Tibial nerve (tissue), 4 donors: ENCODE results near the gene PCDH8. TPM values are rescaled to one million over a fixed set of nuclear protein-coding genes. Genes with fewer than 3 reads are reported as not detected.
A peak's percentile ranks its signal among the peaks of the same experiment; 100 is the strongest.

Source experiments
- DNase-seq, 2 donors: peaks; one replicate each; pipeline ENCODE4 v3.0.0-alpha.2; 2019; ENCODE audit warnings: low spot score in 2 of 2
- H3K27ac ChIP-seq, 4 donors: fragments of 200-600 bp; sonication (generic) in 3 of 4; one replicate each; pipeline ENCODE4 v1.5.1; 2017 to 2019; ENCODE audit warnings: mild to moderate bottlenecking in 1 of 4
- H3K27me3 ChIP-seq, 2 donors: fragments of 200-600 bp; sonication (generic) in 1 of 2; one replicate each; pipeline versions ENCODE4 v1.5.1 to v1.6.0; 2017 to 2019
- H3K36me3 ChIP-seq, 3 donors: fragments of 200-600 bp; sonication (generic); one replicate each; pipeline ENCODE4 v1.5.1; 2018 to 2019
- H3K4me1 ChIP-seq, 4 donors: fragments of 200-600 bp; sonication (generic) in 3 of 4; one replicate each; pipeline ENCODE4 v1.5.1; 2017 to 2019
- H3K4me3 ChIP-seq, 4 donors: fragments of 200-600 bp; sonication (generic) in 3 of 4; one replicate each; pipeline ENCODE4 v1.5.1; 2017 to 2019; ENCODE audit warnings: mild to moderate bottlenecking in 1 of 4, moderate library complexity in 1 of 4
- H3K9me3 ChIP-seq, 4 donors: fragments of 200-600 bp; sonication (generic) in 3 of 4; one replicate each; pipeline ENCODE4 v1.5.1; 2017 to 2019
- EP300 ChIP-seq, 2 donors: sonication (generic); formaldehyde crosslinking; IDR thresholded peaks; one replicate each; pipeline ENCODE4 v1.6.1; 2017; ENCODE audit warnings: antibody characterized with exemption in 2 of 2, mild to moderate bottlenecking in 1 of 2
- POLR2A ChIP-seq, 2 donors: fragments of 450-650 bp; IDR thresholded peaks; one replicate each; pipeline ENCODE4 v1.6.1; 2017; ENCODE audit warnings: antibody characterized with exemption in 2 of 2, mild to moderate bottlenecking in 2 of 2, moderate library complexity in 2 of 2
- WGBS, 2 donors: methylation state at CpG; one replicate each; pipeline ENCODE4 v1.1.5; 2018; 5-methylcytosine and 5-hydroxymethylcytosine counted together
- total RNA-seq, 4 donors: library from RNA; depleted of rRNA; stranded (reverse); fragments of >200 nt; gene quantifications; one replicate each; pipeline ENCODE4 v1.1.0, GENCODE V29; 2016
- TF ChIP-seq, protein P1 (sequence below), 5 experiments: fragments of 200-600 bp in 3 of 5; fragments of 450-650 bp in 2 of 5; sonication (generic) in 3 of 5; IDR thresholded peaks; one replicate each; pipeline ENCODE4 v1.5.1; 2016 to 2019; ENCODE audit warnings: antibody characterized with exemption in 5 of 5, mild to moderate bottlenecking in 3 of 5, moderate library complexity in 2 of 5

The PCDH8 gene
- total RNA-seq, 4 donors from 2014 or later: 0.60 to 4.3 (median 1.7) TPM; not detected in 1

GRCh38 chr13:52812941-52813340 lies 35.5 kb downstream of the PCDH8 start:
- Histone ChIP-seq H3K4me1 (peaks cover 0 to 8% (median 5%) of the 10 kb centered on the region in 4 donors), H3K27ac (no peak overlapping the region), H3K9me3 (no peaks in the 10 kb centered on the region), H3K27me3 (no peaks in the 10 kb centered on the region), H3K4me3 (no peak overlapping the region), H3K36me3 (no peaks in the 10 kb centered on the region)
- 78 to 96% methylated on average over 3 of the region's 3 CpGs for WGBS, 2 donors
- DNase-seq: no peak
- TF ChIP-seq POLR2A (IDR thresholded peaks at IDR 0.05) (no peak), EP300 (IDR thresholded peaks at IDR 0.05) (no peak)
- TF ChIP-seq, protein P1, sequence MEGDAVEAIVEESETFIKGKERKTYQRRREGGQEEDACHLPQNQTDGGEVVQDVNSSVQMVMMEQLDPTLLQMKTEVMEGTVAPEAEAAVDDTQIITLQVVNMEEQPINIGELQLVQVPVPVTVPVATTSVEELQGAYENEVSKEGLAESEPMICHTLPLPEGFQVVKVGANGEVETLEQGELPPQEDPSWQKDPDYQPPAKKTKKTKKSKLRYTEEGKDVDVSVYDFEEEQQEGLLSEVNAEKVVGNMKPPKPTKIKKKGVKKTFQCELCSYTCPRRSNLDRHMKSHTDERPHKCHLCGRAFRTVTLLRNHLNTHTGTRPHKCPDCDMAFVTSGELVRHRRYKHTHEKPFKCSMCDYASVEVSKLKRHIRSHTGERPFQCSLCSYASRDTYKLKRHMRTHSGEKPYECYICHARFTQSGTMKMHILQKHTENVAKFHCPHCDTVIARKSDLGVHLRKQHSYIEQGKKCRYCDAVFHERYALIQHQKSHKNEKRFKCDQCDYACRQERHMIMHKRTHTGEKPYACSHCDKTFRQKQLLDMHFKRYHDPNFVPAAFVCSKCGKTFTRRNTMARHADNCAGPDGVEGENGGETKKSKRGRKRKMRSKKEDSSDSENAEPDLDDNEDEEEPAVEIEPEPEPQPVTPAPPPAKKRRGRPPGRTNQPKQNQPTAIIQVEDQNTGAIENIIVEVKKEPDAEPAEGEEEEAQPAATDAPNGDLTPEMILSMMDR (IDR thresholded peaks at IDR 0.05): no peak

GRCh38 chr13:52811841-52812240 lies 36.6 kb downstream of the PCDH8 start:
- H3K4me3 ChIP-seq: no peak overlapping the region
- no peaks in the 10 kb centered on the region for H3K9me3 ChIP-seq
- H3K4me1 ChIP-seq: peaks cover 0 to 8% (median 5%) of the 10 kb centered on the region in 4 donors
- no peaks in the 10 kb centered on the region for H3K27me3 ChIP-seq
- no peak overlapping the region for H3K27ac ChIP-seq
- TF ChIP-seq EP300 (IDR thresholded peaks at IDR 0.05) (no peak), POLR2A (IDR thresholded peaks at IDR 0.05) (no peak)
- TF ChIP-seq, protein P1 (IDR thresholded peaks at IDR 0.05): no peak
- 70 to 73% methylated on average over 4 of the region's 4 CpGs for WGBS, 2 donors
- no peak for DNase-seq
- no peaks in the 10 kb centered on the region for H3K36me3 ChIP-seq

DNA sequence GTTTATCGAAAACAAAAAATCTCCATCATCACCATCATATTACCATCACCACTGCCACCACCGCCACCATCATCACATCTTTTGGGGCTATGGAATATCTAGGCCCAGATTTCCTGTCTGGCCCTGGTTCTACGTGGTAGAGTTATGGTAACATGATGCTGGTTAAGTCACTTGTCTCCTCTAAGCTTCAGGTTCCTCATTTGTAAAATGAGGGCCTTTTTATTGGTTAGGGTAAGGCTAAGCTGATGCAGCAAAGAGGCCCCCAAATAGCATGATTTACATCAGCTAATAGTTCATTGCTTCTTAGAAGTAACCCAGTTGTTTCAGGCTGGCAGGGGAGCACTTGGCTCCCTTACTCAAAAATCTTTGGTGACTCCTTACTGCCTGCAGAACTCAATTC lies 37.9 kb downstream of the PCDH8 start:
- Histone ChIP-seq H3K4me1 (peaks cover 0 to 8% (median 5%) of the 10 kb centered on the region in 4 donors), H3K36me3 (no peaks in the 10 kb centered on the region), H3K9me3 (no peaks in the 10 kb centered on the region), H3K27me3 (no peaks in the 10 kb centered on the region), H3K27ac (no peak overlapping the region), H3K4me3 (no peak overlapping the region)
- TF ChIP-seq EP300 (IDR thresholded peaks at IDR 0.05) (no peak), POLR2A (IDR thresholded peaks at IDR 0.05) (no peak)
- TF ChIP-seq, protein P1 (IDR thresholded peaks at IDR 0.05): no peak
- DNase-seq: no peak
- 91 to 95% methylated on average over 3 of the region's 3 CpGs for WGBS, 2 donors

DNA sequence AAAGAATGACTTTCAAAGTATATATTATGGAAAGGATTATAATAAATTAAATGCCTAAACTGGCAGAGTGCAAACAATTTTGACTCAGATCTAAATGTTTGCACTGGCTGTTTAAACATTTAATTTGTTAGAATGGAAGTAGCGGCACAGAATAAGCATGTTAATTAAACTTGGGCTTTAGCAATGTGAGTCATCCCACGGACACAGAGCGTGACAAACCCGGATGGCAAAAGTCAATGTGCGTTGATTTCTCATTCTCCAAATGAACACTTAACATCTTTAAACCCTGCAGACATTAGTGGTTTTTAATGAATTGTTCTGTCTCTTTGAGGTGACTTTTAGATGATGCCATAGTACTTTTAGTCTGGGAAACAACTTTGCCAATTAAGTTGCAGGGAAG lies 38.4 kb downstream of the PCDH8 start:
- 64 to 66% methylated on average over 5 of the region's 5 CpGs for WGBS, 2 donors
- no peak for TF ChIP-seq EP300 (IDR thresholded peaks at IDR 0.05)
- H3K27me3 ChIP-seq: no peaks in the 10 kb centered on the region
- no peak overlapping the region for H3K27ac ChIP-seq
- peaks cover 0 to 8% (median 5%) of the 10 kb centered on the region in 4 donors for H3K4me1 ChIP-seq
- no peaks in the 10 kb centered on the region for H3K36me3 ChIP-seq
- no peak overlapping the region for H3K4me3 ChIP-seq
- no peaks in the 10 kb centered on the region for H3K9me3 ChIP-seq
- DNase-seq: no peak

DNA sequence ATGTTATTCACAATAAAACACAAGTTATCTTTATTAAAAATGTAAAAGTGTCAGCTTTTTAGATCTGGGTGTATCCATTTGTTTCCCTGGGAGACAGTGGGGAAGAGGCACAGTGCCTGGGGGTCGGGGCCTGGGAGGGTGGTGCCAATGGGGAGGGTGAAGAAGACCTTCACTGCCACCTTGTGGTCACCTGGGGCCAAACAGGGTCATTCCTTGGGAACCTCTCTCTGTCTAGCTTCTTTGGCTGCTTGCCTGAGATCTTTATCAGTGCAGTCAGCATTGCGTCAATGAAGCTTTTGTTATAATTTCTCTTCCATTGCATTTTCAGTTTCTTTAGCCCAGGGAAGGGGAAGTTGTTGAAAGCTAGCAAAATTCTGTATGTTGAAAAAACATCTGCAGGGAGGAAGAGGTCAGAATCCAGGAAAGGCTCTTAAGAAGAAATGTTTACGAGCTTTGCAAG lies 39.1 kb downstream of the PCDH8 start:
- no peaks in the 10 kb centered on the region for H3K36me3 ChIP-seq
- TF ChIP-seq POLR2A (IDR thresholded peaks at IDR 0.05): no peak
- TF ChIP-seq, protein P1 (IDR thresholded peaks at IDR 0.05): peak in 4 of 5 experiments; percentile 29 to 48 (median 39)
- H3K4me1 ChIP-seq: peaks cover 0 to 8% (median 5%) of the 10 kb centered on the region in 4 donors
- H3K27me3 ChIP-seq: no peaks in the 10 kb centered on the region
- peak in 1 of 2 donors; percentile 36 for DNase-seq
- H3K27ac ChIP-seq: no peak overlapping the region
- 17 to 19% methylated on average over 3 of the region's 3 CpGs for WGBS, 2 donors
- H3K4me3 ChIP-seq: no peak overlapping the region
- no peaks in the 10 kb centered on the region for H3K9me3 ChIP-seq

DNA sequence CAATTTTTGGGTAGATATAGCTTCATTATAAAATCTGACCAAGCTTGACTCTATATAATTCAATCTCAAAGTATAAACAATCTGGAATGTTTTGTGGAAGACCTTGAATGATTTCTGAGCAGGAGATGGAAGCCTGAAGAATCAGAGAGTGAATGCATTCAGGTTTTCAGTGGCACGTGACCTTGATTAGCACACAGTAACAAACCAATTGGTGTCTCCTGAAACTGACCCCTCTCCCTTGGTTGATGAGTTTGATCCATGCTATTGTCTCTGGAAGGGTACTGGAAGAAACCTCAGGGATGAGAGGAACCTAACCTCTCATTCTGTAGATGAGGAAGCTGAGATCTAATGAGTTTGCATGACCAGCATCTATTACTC lies 39.6 kb downstream of the PCDH8 start:
- H3K27me3 ChIP-seq: no peaks in the 10 kb centered on the region
- 88 to 90% methylated on average over 1 of the region's 1 CpG for WGBS, 2 donors
- TF ChIP-seq EP300 (IDR thresholded peaks at IDR 0.05) (no peak), POLR2A (IDR thresholded peaks at IDR 0.05) (no peak)
- TF ChIP-seq, protein P1 (IDR thresholded peaks at IDR 0.05): no peak
- no peak for DNase-seq
- peaks cover 0 to 8% (median 5%) of the 10 kb centered on the region in 4 donors for H3K4me1 ChIP-seq
- H3K36me3 ChIP-seq: no peaks in the 10 kb centered on the region
- H3K27ac ChIP-seq: no peak overlapping the region
- H3K4me3 ChIP-seq: no peak overlapping the region
- H3K9me3 ChIP-seq: no peaks in the 10 kb centered on the region
